ENCODE results near the gene NFIC.

- no peak for TF ChIP-seq POLR2A (IDR thresholded peaks at IDR 0.05)
- no peak for TF ChIP-seq CTCF (IDR thresholded peaks at IDR 0.05)
These were observed 78.4 kb downstream of the NFIC start for GRCh38 chr19:3444695-3445234.

Data from Peyer's patch (tissue), 4 donors.